ENCODE measurements around the gene PNPLA1. TPM values are rescaled to one million over a fixed set of nuclear protein-coding genes. Genes with fewer than 3 reads are reported as not detected.

The PNPLA1 gene
- total RNA-seq, 1 donor from 2014 or later, result not detected

- Mint-ChIP-seq H3K27ac (ENCODE audit: unreplicated experiment) (no peak overlapping the region), H3K36me3 (ENCODE audit: unreplicated experiment) (no peaks in the 10 kb centered on the region), H3K4me3 (ENCODE audit: unreplicated experiment) (peak overlapping the region; percentile 67), H3K9me3 (ENCODE audit: unreplicated experiment) (peaks cover 2% of the 10 kb centered on the region), H3K27me3 (ENCODE audit: unreplicated experiment) (peaks cover 4% of the 10 kb centered on the region), H3K4me1 (ENCODE audit: low read depth, unreplicated experiment) (peaks cover 9% of the 10 kb centered on the region)
- TF ChIP-seq CTCF (IDR thresholded peaks at IDR 0.05; ENCODE audit: partially characterized antibody, unreplicated experiment), result no peak
- no peak for DNase-seq
These were observed 14.5 kb downstream of the PNPLA1 start for GRCh38 chr6:36284359-36284758.

- H3K9me3 Mint-ChIP-seq (ENCODE audit: unreplicated experiment), result peaks cover 2% of the 10 kb centered on the region
- DNase-seq, result peak; percentile 76
- peak overlapping the region; percentile 24 for H3K27ac Mint-ChIP-seq (ENCODE audit: unreplicated experiment)
- H3K4me3 Mint-ChIP-seq (ENCODE audit: unreplicated experiment), result peak overlapping the region; percentile 78
- H3K27me3 Mint-ChIP-seq (ENCODE audit: unreplicated experiment), result peaks cover 4% of the 10 kb centered on the region
- no peaks in the 10 kb centered on the region for H3K36me3 Mint-ChIP-seq (ENCODE audit: unreplicated experiment)
- TF ChIP-seq CTCF (IDR thresholded peaks at IDR 0.05; ENCODE audit: partially characterized antibody, unreplicated experiment), result no peak
- H3K4me1 Mint-ChIP-seq (ENCODE audit: low read depth, unreplicated experiment), result peaks cover 9% of the 10 kb centered on the region
These were observed 15.4 kb downstream of the PNPLA1 start for GRCh38 chr6:36285187-36285671.

- Mint-ChIP-seq H3K9me3 (ENCODE audit: unreplicated experiment) (peaks cover 5% of the 10 kb centered on the region), H3K27me3 (ENCODE audit: unreplicated experiment) (peaks cover 4% of the 10 kb centered on the region), H3K4me1 (ENCODE audit: low read depth, unreplicated experiment) (peaks cover 9% of the 10 kb centered on the region), H3K4me3 (ENCODE audit: unreplicated experiment) (peak overlapping the region; percentile 78), H3K27ac (ENCODE audit: unreplicated experiment) (peak overlapping the region; percentile 24), H3K36me3 (ENCODE audit: unreplicated experiment) (no peaks in the 10 kb centered on the region)
- no peak for TF ChIP-seq CTCF (IDR thresholded peaks at IDR 0.05; ENCODE audit: partially characterized antibody, unreplicated experiment)
- DNase-seq, result no peak
These were observed 15.9 kb downstream of the PNPLA1 start for GRCh38 chr6:36285797-36286196.

- no peaks in the 10 kb centered on the region for H3K36me3 Mint-ChIP-seq (ENCODE audit: unreplicated experiment)
- peaks cover 5% of the 10 kb centered on the region for H3K9me3 Mint-ChIP-seq (ENCODE audit: unreplicated experiment)
- no peak overlapping the region for H3K27ac Mint-ChIP-seq (ENCODE audit: unreplicated experiment)
- no peak overlapping the region for H3K4me3 Mint-ChIP-seq (ENCODE audit: unreplicated experiment)
- no peak for TF ChIP-seq CTCF (IDR thresholded peaks at IDR 0.05; ENCODE audit: partially characterized antibody, unreplicated experiment)
- H3K4me1 Mint-ChIP-seq (ENCODE audit: low read depth, unreplicated experiment), result peaks cover 9% of the 10 kb centered on the region
- no peak for DNase-seq
- H3K27me3 Mint-ChIP-seq (ENCODE audit: unreplicated experiment), result peaks cover 4% of the 10 kb centered on the region
These were observed 17.0 kb downstream of the PNPLA1 start for GRCh38 chr6:36286858-36287257.

- H3K4me3 Mint-ChIP-seq (ENCODE audit: unreplicated experiment), result no peak overlapping the region
- DNase-seq, result no peak
- H3K36me3 Mint-ChIP-seq (ENCODE audit: unreplicated experiment), result no peaks in the 10 kb centered on the region
- H3K9me3 Mint-ChIP-seq (ENCODE audit: unreplicated experiment), result peaks cover 5% of the 10 kb centered on the region
- H3K27ac Mint-ChIP-seq (ENCODE audit: unreplicated experiment), result no peak overlapping the region
- TF ChIP-seq CTCF (IDR thresholded peaks at IDR 0.05; ENCODE audit: partially characterized antibody, unreplicated experiment), result no peak
- H3K4me1 Mint-ChIP-seq (ENCODE audit: low read depth, unreplicated experiment), result peaks cover 9% of the 10 kb centered on the region
- peaks cover 1% of the 10 kb centered on the region for H3K27me3 Mint-ChIP-seq (ENCODE audit: unreplicated experiment)
These were observed 19.5 kb downstream of the PNPLA1 start for GRCh38 chr6:36289281-36289878.
